Right atrium auricular region (tissue), 2 donors: ENCODE data around the gene WDR82. TPM values are rescaled to one million over a fixed set of nuclear protein-coding genes. Genes with fewer than 3 reads are reported as not detected.

ENCODE experiments used
- DNase-seq: peaks from one replicate; pipeline ENCODE4 v3.0.0-alpha.2; 2019; ENCODE audit warnings: low spot score
- H3K27ac ChIP-seq, 2 donors: fragments of 200-600 bp; sonication (generic); 1 replicate in 1 of 2; 2 replicates in 1 of 2; pipeline ENCODE4 v1.5.1; 2016 to 2019
- H3K27me3 ChIP-seq, 2 donors: fragments of 200-600 bp; sonication (generic); one replicate each; pipeline versions ENCODE4 v1.5.1 to v1.6.0; 2017 to 2019
- H3K36me3 ChIP-seq: fragments of 200-600 bp; sonication (generic); one replicate; pipeline ENCODE4 v1.5.1; 2016
- H3K4me1 ChIP-seq, 2 donors: fragments of 200-600 bp; sonication (generic); one replicate each; pipeline versions ENCODE4 v1.5.1 to v1.6.0; 2017 to 2019
- H3K4me3 ChIP-seq, 2 donors: fragments of 200-600 bp; sonication (generic); 1 replicate in 1 of 2; 2 replicates in 1 of 2; pipeline ENCODE4 v1.5.1; 2017 to 2019; ENCODE audit warnings: mild to moderate bottlenecking in 1 of 2, moderate library complexity in 1 of 2
- H3K9me3 ChIP-seq, 2 donors: fragments of 200-600 bp; sonication (generic); one replicate each; pipeline ENCODE4 v1.5.1; 2019
- CTCF ChIP-seq, 2 donors: fragments of 200-600 bp; sonication (generic); IDR thresholded peaks; one replicate each; pipeline ENCODE4 v1.5.1; 2019; ENCODE audit warnings: antibody characterized with exemption in 2 of 2
- total RNA-seq, 2 donors: library from RNA; depleted of rRNA; stranded (reverse); fragments of >200 nt; gene quantifications; one replicate each; pipeline ENCODE4 v1.1.0, GENCODE V29; 2016

The WDR82 gene
- total RNA-seq, 2 donors from 2014 or later: 43.2 to 43.8 TPM

GRCh38 chr3:52218026-52218425 is 60.4 kb downstream of the WDR82 start:
- TF ChIP-seq CTCF (IDR thresholded peaks at IDR 0.05): no peak
- no peaks in the 10 kb centered on the region for H3K27me3 ChIP-seq
- DNase-seq: no peak
- peaks cover 0 to 62% of the 10 kb centered on the region in 2 donors for H3K4me1 ChIP-seq
- no peak overlapping the region for H3K4me3 ChIP-seq
- H3K9me3 ChIP-seq: no peaks in the 10 kb centered on the region
- peak overlapping the region in 1 of 2 donors; percentile 41 for H3K27ac ChIP-seq
- peaks cover 30% of the 10 kb centered on the region for H3K36me3 ChIP-seq

- no peak for DNase-seq
- Histone ChIP-seq H3K4me3 (no peak overlapping the region), H3K27me3 (no peaks in the 10 kb centered on the region), H3K27ac (peak overlapping the region; percentile 17 to 41), H3K9me3 (no peaks in the 10 kb centered on the region), H3K36me3 (peaks cover 36% of the 10 kb centered on the region), H3K4me1 (peaks cover 0 to 62% of the 10 kb centered on the region in 2 donors)
- no peak for TF ChIP-seq CTCF (IDR thresholded peaks at IDR 0.05)
Observed at GRCh38 chr3:52217409-52217805, 61.0 kb downstream of the WDR82 start.

- H3K36me3 ChIP-seq: peaks cover 42% of the 10 kb centered on the region
- peak; percentile 79 for DNase-seq
- no peak for TF ChIP-seq CTCF (IDR thresholded peaks at IDR 0.05)
- H3K4me1 ChIP-seq: peaks cover 0 to 57% of the 10 kb centered on the region in 2 donors
- H3K27ac ChIP-seq: peak overlapping the region in 1 of 2 donors; percentile 41
- no peaks in the 10 kb centered on the region for H3K27me3 ChIP-seq
- no peaks in the 10 kb centered on the region for H3K9me3 ChIP-seq
- no peak overlapping the region for H3K4me3 ChIP-seq
Observed at GRCh38 chr3:52216585-52217408, 61.7 kb downstream of the WDR82 start.

- Histone ChIP-seq H3K27me3 (no peaks in the 10 kb centered on the region), H3K27ac (no peak overlapping the region), H3K4me3 (no peak overlapping the region), H3K36me3 (peaks cover 56% of the 10 kb centered on the region), H3K9me3 (no peaks in the 10 kb centered on the region), H3K4me1 (peaks cover 0 to 47% of the 10 kb centered on the region in 2 donors)
- TF ChIP-seq CTCF (IDR thresholded peaks at IDR 0.05): no peak
- DNase-seq: no peak
Observed at GRCh38 chr3:52215351-52215750, 63.1 kb downstream of the WDR82 start.

GRCh38 chr3:52213901-52214300 is 64.5 kb downstream of the WDR82 start:
- H3K27me3 ChIP-seq: no peaks in the 10 kb centered on the region
- no peak overlapping the region for H3K4me3 ChIP-seq
- H3K4me1 ChIP-seq: peaks cover 0 to 33% of the 10 kb centered on the region in 2 donors
- H3K36me3 ChIP-seq: peaks cover 71% of the 10 kb centered on the region
- H3K27ac ChIP-seq: no peak overlapping the region
- no peak for TF ChIP-seq CTCF (IDR thresholded peaks at IDR 0.05)
- H3K9me3 ChIP-seq: no peaks in the 10 kb centered on the region
- no peak for DNase-seq
